Activated T-cell treated with anti-CD3 and anti-CD28 coated beads, Interleukin-2, amount 50 U/mL, for 4 hours (primary cell): ENCODE data around the gene TOMM7. TPM values are rescaled to one million over a fixed set of nuclear protein-coding genes. Genes with fewer than 3 reads are reported as not detected.
A peak's percentile ranks its signal among the peaks of the same experiment; 100 is the strongest.
"Not testable (repeated sequence)": the region's sequence is repeated elsewhere in the genome, so short reads cannot be mapped to it uniquely, and the experiment has no call there.

Source experiments
- ATAC-seq, 2 donors: fragments of 200-7000 bp; cut with Tn5 transposase; one replicate each; pipeline ENCODE4 v1.10.0; 2021
- DNase-seq: peaks from one replicate; pipeline ENCODE4 v3.0.0-alpha.2; 2020
- H3K27me3 Mint-ChIP-seq: one replicate; pipeline ENCODE4 v1.8.0; 2021; ENCODE audit warnings: low read depth, mixed read lengths
- H3K36me3 Mint-ChIP-seq: one replicate; pipeline ENCODE4 v1.8.0; 2022; ENCODE audit warnings: mixed read lengths; ENCODE audit not compliant: insufficient read depth
- H3K4me1 Mint-ChIP-seq: one replicate; pipeline ENCODE4 v1.8.0; 2021; ENCODE audit warnings: low read depth, mixed read lengths
- H3K4me3 Mint-ChIP-seq: one replicate; pipeline ENCODE4 v1.8.0; 2021; ENCODE audit warnings: mild to moderate bottlenecking, moderate library complexity, mixed read lengths
- H3K9me3 Mint-ChIP-seq: one replicate; pipeline ENCODE4 v1.8.0; 2021; ENCODE audit warnings: mixed read lengths
- total RNA-seq, 3 donors: library from RNA; stranded (reverse); gene quantifications; one replicate each; pipeline ENCODE4 v1.2.1, GENCODE V29; 2021

TOMM7 gene
- total RNA-seq, 3 donors from 2014 or later = 225 to 255 (median 244) TPM

DNA sequence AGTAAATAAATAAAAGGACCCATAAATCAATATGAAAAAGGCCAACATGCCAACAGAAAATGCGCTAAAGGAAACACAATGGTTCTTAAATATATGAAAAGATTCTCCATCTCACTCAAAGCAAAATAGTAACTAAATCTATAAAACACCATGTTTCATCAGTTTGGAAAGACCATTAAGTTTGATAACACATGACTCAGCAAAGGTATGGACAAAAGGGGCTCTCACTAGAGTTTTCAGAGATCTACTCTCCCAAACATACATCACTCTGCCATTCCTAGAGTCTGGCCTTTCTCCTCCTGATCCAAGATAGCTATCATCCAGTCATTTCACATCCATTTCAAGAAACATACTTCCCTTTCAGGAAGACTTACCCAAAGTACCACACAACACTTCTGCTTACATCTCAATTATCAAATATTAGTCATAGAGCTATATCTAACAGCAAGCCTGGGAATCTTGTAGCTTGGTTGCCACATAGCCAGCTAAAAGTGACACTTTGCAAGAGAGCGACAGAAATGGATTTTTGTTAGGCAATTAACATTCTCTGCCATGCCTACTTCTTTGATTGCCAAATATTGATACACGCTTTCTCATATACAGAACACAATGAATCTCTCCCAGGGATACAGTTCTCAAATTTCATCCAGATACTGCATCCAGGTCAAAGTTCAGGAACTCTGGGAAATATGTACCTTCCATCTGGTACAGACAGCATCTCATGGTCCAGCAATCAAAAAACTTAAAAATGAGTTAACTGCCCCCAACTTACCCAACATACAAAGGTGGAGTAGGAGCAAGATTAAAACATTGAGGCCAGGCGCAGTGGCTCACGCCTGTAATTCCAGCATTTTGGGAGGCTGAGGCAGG lies 28.8 kb downstream of the TOMM7 start:
- Mint-ChIP-seq H3K4me3 (no peak overlapping the region), H3K4me1 (no peaks in the 10 kb centered on the region), H3K27me3 (peaks cover 3% of the 10 kb centered on the region), H3K9me3 (no peaks in the 10 kb centered on the region), H3K36me3 (no peaks in the 10 kb centered on the region)
- DNase-seq (no peak), ATAC-seq (no peak)

DNA sequence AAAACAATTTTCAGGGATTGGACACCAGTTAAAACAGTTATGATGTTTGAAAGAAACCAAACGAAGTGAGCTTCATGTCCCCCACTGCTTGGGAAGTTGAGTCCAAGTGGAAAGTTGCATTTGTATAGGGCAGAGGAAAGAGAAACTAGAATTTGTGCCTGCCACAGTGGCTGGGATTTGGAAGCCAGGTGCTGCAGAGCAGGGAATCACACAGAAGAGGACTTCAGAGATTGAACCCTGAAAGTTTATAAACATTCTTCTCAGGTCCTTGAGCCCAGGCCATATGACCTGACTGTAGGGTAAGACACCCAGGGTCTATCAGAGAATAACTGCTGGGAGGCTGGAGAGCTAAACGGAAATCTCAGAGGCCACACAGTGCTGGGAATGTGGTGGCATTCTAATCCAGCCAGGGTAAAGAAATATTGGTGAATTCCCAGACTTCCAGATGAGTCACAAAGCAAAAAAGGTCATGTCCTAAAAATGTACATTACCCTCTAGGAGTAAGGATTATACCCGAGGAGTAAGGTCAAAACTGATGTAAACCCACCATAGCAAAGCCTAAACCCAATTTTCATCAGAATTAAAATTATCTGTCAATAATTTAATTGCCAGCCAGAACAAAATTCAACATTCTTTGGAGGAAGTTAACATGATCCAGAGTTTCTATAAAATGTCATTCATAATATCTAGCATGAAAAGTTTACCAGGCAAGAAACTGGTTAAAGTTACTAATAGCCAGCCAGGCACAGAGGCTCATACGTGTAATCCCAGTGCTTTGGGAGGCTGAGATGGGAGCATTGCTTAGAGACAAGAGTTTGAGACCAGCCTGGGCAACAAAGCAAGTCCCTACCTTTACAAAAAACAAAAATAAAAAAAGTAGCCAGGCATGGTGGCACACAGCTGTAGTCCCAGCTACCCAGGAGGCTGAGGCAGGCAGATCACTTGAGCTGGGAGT lies 31.2 kb downstream of the TOMM7 start:
- ATAC-seq = no peak
- no peaks in the 10 kb centered on the region for H3K27me3 Mint-ChIP-seq

DNA sequence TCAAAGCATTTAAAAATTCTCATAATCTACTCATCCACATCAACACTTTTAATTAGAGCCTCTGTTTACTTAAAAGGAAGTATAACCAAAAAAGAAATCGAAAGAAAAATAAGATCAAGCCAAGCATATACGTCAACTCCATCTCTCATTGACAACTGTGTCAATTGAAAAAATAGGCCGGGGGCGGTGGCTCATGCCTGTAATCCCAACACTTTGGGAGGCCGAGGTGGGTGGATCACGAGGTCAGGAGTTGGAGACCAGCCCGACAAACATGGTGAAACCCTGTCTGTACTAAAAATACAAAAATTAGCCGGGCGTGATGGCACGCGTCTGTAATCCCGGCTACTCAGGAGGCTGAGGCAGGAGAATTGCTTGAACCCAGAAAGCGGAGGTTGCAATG lies 32.0 kb downstream of the TOMM7 start:
- ATAC-seq, H3K27me3 Mint-ChIP-seq, H3K36me3 Mint-ChIP-seq, DNase-seq, H3K4me3 Mint-ChIP-seq, H3K4me1 Mint-ChIP-seq, H3K9me3 Mint-ChIP-seq: not testable (repeated sequence)

More for the DNA sequence above, 31.2 kb downstream of the TOMM7 start:
- Mint-ChIP-seq H3K4me3 (no peak overlapping the region), H3K36me3 (no peaks in the 10 kb centered on the region), H3K4me1 (no peaks in the 10 kb centered on the region), H3K9me3 (no peaks in the 10 kb centered on the region)
- no peak for DNase-seq

DNA sequence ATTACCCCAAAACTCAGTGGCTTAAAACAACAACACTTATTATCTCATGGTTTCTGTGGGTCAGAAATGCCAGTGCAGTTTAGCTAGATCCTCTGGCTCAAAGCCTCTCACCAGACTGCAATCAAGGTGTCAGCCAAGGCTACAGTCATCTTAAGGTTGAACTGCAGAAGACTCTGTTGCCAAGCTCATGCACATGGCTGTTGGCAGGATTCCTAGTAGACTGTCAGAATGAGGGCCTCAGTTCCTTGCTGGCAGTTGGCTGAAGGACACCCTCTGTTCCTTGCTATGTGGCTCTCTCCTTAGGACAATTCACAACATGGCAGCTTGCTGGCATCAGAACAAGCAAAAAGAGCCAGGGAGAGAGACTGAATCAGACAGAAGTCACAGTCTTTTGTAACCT lies 34.7 kb downstream of the TOMM7 start:
- Mint-ChIP-seq H3K36me3 (no peaks in the 10 kb centered on the region), H3K4me1 (no peaks in the 10 kb centered on the region), H3K4me3 (no peak overlapping the region), H3K9me3 (no peaks in the 10 kb centered on the region), H3K27me3 (no peaks in the 10 kb centered on the region)
- ATAC-seq (no peak), DNase-seq (no peak)

DNA sequence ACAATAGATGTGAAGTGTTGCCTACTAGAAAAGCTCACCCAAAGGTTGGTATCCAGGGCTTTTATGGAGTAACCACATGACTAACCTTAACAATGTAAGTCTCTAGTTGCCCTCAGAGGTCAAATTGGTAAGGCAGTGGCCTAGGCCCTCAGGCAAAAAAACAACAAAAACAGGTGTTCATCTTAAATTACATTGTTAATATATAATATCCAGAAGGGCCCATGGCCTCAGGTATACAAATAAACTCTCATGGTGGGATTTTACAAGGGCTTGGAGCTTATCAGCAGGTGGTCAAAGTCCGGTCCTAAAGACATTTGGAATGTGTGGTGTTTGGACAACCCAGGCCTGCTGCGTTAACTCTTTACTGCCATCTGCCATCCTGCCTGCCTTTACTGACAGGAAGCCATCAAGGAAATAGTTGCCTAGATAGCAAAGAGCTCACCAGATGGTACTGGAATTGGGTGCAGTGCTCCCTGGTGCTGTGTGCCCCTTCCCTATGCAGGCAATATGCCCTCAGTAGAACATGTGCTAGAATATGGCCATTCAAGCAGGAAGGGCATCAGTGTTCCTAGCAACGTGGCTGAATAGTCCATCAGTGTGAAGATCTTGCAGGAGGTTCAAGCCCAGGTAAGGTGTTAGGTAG lies 36.2 kb downstream of the TOMM7 start:
- H3K9me3 Mint-ChIP-seq = no peaks in the 10 kb centered on the region
- H3K4me3 Mint-ChIP-seq = no peak overlapping the region
- no peaks in the 10 kb centered on the region for H3K27me3 Mint-ChIP-seq
- no peak for DNase-seq
- ATAC-seq = no peak
- no peaks in the 10 kb centered on the region for H3K36me3 Mint-ChIP-seq
- no peaks in the 10 kb centered on the region for H3K4me1 Mint-ChIP-seq

DNA sequence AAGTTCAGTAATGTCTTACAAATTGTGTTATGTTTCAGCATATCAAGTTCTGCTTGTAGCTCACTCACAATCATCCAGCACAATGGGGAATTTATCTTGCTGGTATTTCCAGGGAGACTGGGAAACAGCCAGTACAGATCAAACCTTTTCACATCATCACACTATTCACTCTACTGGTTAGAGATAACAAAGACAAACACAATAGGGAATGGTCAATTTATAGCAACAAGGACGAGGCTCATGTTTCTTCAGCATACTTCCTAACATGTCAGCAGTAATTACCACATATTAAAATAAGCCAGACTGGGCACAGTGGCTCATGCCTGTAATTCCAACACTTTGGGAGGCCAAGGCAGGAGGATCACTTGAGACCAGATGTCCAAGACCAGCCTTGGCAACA lies 38.3 kb downstream of the TOMM7 start:
- H3K4me1 Mint-ChIP-seq = no peaks in the 10 kb centered on the region
- no peaks in the 10 kb centered on the region for H3K27me3 Mint-ChIP-seq
- H3K9me3 Mint-ChIP-seq = no peaks in the 10 kb centered on the region
- DNase-seq (no peak), ATAC-seq (no peak)
- H3K36me3 Mint-ChIP-seq = no peaks in the 10 kb centered on the region
- no peak overlapping the region for H3K4me3 Mint-ChIP-seq

DNA sequence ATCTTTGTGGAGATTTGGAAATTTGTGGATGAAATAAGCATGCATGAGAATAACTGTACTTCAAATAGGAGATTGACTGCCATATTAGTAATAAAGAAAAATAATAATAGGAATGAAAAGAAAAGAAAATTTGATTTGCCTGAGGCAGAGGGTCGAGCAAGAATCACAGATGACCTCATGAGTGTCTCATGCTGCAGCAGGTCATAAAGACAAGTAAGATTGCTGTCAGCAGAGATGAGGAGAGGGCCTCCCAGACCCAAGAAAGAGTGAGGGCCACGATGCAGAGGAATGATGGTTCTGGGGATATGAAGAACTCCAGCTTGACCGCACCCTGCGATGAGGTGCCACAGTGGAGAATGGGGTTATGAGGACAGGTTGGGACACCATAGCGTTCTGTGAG lies 39.2 kb downstream of the TOMM7 start:
- no peak for DNase-seq
- no peaks in the 10 kb centered on the region for H3K9me3 Mint-ChIP-seq
- no peaks in the 10 kb centered on the region for H3K4me1 Mint-ChIP-seq
- no peak for ATAC-seq
- no peak overlapping the region for H3K4me3 Mint-ChIP-seq
- H3K27me3 Mint-ChIP-seq = no peaks in the 10 kb centered on the region
- H3K36me3 Mint-ChIP-seq = no peaks in the 10 kb centered on the region

DNA sequence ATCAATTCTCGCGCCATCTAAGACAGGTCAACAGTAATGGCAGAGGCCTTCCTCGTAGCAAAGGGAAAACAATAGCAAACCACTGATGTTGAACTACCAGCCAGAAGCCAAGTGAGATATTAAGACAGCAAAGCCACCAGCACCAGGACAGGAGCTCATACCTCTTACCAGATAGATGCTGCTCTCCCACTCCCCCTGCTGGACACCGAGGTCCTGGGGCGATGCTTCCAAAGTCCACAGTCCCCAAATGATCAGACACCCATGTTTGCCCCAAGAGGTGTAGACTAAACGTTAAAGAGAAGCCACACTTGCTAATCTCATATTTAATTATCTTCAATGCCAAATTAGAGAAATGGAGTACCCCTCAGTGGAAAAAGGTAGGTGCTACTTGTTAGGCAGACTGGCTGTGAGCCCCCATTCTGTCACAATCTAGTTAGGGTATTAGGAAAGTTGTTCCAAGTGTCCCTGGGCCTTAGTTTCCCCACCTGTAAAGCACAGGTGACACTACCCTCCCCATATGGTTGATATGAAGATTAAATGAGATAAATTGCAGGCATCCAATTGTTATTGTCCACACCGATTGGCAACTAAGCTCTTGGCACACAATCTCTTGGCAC lies 39.9 kb downstream of the TOMM7 start:
- Mint-ChIP-seq H3K36me3 (no peaks in the 10 kb centered on the region), H3K4me1 (no peaks in the 10 kb centered on the region), H3K4me3 (no peak overlapping the region), H3K27me3 (peaks cover 2% of the 10 kb centered on the region), H3K9me3 (no peaks in the 10 kb centered on the region)
- DNase-seq (peak; percentile 63), ATAC-seq (peak; percentile 86 to 89)

DNA sequence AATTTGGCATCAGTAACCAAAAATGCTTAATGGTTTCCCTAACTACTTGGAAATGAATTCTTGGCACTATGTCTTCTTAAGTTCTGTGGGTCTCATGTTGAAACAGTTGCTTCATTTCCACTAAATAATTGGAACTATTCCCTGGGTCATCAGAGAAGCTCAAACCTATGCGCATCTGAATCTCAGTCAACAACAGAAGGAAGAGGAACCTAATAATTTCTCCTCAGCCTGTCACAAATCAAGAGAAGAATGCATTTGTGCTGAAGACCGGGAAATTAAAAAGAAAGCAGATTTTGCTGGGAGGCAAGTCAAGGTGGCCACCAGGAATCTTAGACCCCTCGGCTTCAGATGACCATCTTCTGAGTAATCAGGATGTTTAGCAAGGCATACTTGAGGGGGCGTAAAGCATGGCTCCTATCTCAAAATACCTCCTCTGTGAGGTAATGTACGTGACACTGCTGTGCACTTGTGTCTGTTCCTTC lies 41.4 kb downstream of the TOMM7 start:
- H3K4me1 Mint-ChIP-seq = no peaks in the 10 kb centered on the region
- peaks cover 3% of the 10 kb centered on the region for H3K27me3 Mint-ChIP-seq
- DNase-seq = no peak
- no peak for ATAC-seq
- H3K4me3 Mint-ChIP-seq = no peak overlapping the region
- H3K9me3 Mint-ChIP-seq = no peaks in the 10 kb centered on the region
- no peaks in the 10 kb centered on the region for H3K36me3 Mint-ChIP-seq

DNA sequence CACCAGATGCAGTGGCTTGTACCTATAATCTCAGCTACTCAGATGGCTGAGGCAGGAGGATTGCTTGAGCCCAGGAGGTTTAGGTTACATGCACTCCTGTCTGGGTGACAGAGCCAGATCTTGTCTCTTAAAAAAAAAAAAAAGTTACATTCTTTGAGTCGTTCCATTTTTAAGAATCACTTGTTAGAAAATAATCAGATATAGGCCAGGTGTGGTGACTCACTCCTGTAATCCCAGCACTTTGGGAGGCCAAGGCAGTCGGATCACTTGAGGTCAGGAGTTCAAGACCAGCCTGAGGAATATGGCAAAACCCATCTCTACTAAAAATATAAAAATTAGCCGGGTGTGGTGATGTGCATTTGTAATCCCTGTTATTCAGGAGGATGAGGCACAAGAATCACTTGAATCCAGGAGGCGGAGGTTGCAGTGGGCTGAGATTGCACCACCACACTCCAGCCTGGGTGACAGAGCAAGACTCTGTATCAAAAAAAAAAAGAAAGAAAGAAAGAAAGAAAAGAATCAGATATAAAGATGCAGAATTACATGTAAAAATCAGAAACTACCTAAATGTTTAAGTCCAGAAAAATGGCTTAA lies 42.8 kb downstream of the TOMM7 start:
- ATAC-seq, DNase-seq, H3K27me3 Mint-ChIP-seq, H3K4me1 Mint-ChIP-seq, H3K4me3 Mint-ChIP-seq, H3K36me3 Mint-ChIP-seq, H3K9me3 Mint-ChIP-seq: not testable (repeated sequence)

DNA sequence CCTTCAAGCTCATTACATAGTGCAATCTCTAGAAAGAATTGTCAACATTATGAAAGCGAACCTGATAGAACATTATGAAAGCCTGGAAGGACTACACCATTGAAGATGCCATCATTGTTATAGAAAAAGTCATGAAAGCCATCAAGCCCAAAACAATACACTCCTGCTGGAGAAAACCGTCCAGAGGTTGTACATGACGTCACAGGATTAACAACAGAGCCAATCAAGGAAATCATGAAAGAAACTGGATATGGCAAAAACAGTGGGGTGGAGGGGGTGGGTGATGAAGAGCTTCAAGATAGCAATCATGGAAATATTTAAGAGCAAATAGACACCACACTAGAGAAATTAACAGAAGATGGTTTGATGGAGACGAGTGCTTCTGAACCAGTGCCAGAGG lies 45.7 kb downstream of the TOMM7 start:
- Mint-ChIP-seq H3K4me3 (no peak overlapping the region), H3K27me3 (peaks cover 7% of the 10 kb centered on the region), H3K36me3 (no peaks in the 10 kb centered on the region), H3K9me3 (no peaks in the 10 kb centered on the region), H3K4me1 (no peaks in the 10 kb centered on the region)
- DNase-seq (no peak), ATAC-seq (no peak)

DNA sequence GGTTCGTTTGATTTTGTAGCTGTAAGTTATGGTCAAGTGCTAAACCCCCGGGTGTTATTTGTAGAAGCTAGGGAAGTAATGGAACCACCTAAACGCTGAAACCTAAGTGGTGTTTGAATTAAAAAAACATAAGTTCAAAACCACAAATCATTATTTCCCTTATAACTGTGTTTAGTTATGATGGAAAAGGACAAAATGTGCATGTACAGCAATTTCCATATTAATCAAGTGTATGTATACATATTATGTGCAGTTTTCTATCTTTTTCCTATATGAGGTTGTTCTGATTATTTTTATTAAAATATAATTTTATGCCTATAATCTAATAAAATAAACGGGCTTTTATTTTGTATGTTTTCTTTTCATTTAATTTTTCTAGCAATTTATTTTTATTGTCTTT lies 49.8 kb downstream of the TOMM7 start:
- no peak for ATAC-seq
- Mint-ChIP-seq H3K4me1 (no peaks in the 10 kb centered on the region), H3K9me3 (no peaks in the 10 kb centered on the region), H3K4me3 (no peak overlapping the region), H3K36me3 (no peaks in the 10 kb centered on the region), H3K27me3 (peaks cover 17% of the 10 kb centered on the region)
- no peak for DNase-seq

DNA sequence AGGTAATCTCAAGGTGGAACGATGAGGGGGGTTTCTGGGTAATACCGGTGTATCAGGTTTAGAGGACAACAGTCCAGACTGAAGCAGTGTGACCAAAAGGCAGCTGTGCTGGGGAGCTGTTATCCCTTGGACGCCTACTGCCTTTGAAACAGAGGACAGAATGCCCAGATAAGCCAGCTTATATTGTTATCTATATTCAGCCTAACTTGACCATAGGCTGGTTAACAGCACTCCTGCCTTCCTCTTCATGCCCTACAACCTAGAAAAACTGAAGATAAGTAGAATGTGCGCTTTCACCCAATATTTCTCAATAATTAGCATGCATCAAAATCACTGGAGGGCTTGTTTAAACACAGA lies 50.8 kb downstream of the TOMM7 start:
- DNase-seq = no peak
- Mint-ChIP-seq H3K4me1 (no peaks in the 10 kb centered on the region), H3K36me3 (no peaks in the 10 kb centered on the region), H3K27me3 (peaks cover 19% of the 10 kb centered on the region), H3K9me3 (no peaks in the 10 kb centered on the region), H3K4me3 (no peak overlapping the region)
- ATAC-seq = no peak
